ENCODE data around the gene FSTL5. TPM values are rescaled to one million over a fixed set of nuclear protein-coding genes. Genes with fewer than 3 reads are reported as not detected.

FSTL5 gene
- total RNA-seq, 1 experiment from 2014 or later = not detected

- Histone ChIP-seq H3K27me3 (ENCODE audit: insufficient read depth, low read length) (no peaks in the 10 kb centered on the region), H3K9me3 (ENCODE audit: control insufficient read depth in 1 of 2, insufficient read depth in 1 of 2, low read depth in 1 of 2, low read length in 2 of 2) (no peaks in the 10 kb centered on the region), H3K79me2 (ENCODE audit: insufficient read depth, low read length) (no peaks in the 10 kb centered on the region), H3K9me2 (ENCODE audit: insufficient read depth) (no peaks in the 10 kb centered on the region), H2AFZ (ENCODE audit: low read depth, low read length, poor library complexity, severe bottlenecking) (peak overlapping the region; percentile 95), H3K4me2 (ENCODE audit: low read length) (peak overlapping the region; percentile 72), H3K9ac (ENCODE audit: low read length) (no peak overlapping the region), H3K4me1 (ENCODE audit: control insufficient read depth in 1 of 2, insufficient read depth in 2 of 2, low read length in 2 of 2) (peaks cover 12 to 21% of the 10 kb centered on the region in 2 experiments; a peak in 3 of 4 replicates), H3K36me3 (ENCODE audit: control insufficient read depth in 1 of 2, insufficient read depth in 2 of 2, low read length in 2 of 2) (no peaks in the 10 kb centered on the region), H3K27ac (ENCODE audit: low read depth, low read length) (peak overlapping the region; percentile 38; the same call in 1 of the 2 replicates), H4K20me1 (ENCODE audit: insufficient read depth) (no peaks in the 10 kb centered on the region), H3K4me3 (replicated peaks in 1 of 2; ENCODE audit: low read depth in 1 of 2, low read length in 2 of 2) (no peak overlapping the region)
- DNase-seq (ENCODE audit: low read depth, low spot score) (no peak), ATAC-seq (peak; percentile 72)
- ChIA-PET POLR2A (no interaction called here), RAD21 (ENCODE audit: low non-redundant PET in 1 of 2, low total read pairs in 2 of 2, uncharacterized antibody in 2 of 2, unreplicated experiment in 2 of 2) (no interaction called here), CTCF (no interaction called here)
- intact Hi-C loops (cut with micrococcal nuclease) = loop anchor here (10.0 kb wide), 1 partner anchor 909 kb away; no protein-coding TSS in a partner anchor
- BruUV-seq (replicated peaks) = no TSS peak
- TF ChIP-seq ATF3 (IDR thresholded peaks at IDR 0.05) (no peak), JUND (IDR thresholded peaks at IDR 0.05) (peak; percentile 48; the same call in 1 of the 2 replicates), EZH2phosphoT487 (IDR thresholded peaks at IDR 0.05; ENCODE audit: borderline replicate concordance) (no peak), FOSL1 (IDR thresholded peaks at IDR 0.05; ENCODE audit: low read depth) (peak; percentile 43; the same call in 1 of the 2 replicates), MAX (IDR thresholded peaks at IDR 0.05) (peak; percentile 26; the same call in 1 of the 2 replicates), SIN3A (IDR thresholded peaks at IDR 0.05; ENCODE audit: low read depth) (no peak), REST (IDR thresholded peaks at IDR 0.05; ENCODE audit: low read depth) (no peak)
Observed at GRCh38 chr4:161555689-161556660, 607.8 kb downstream of the FSTL5 start.
